ENCODE data around the gene NXF2.
"Not testable (repeated sequence)": the region's sequence is repeated elsewhere in the genome, so short reads cannot be mapped to it uniquely, and the experiment has no call there.

Gene NXF2, protein sequence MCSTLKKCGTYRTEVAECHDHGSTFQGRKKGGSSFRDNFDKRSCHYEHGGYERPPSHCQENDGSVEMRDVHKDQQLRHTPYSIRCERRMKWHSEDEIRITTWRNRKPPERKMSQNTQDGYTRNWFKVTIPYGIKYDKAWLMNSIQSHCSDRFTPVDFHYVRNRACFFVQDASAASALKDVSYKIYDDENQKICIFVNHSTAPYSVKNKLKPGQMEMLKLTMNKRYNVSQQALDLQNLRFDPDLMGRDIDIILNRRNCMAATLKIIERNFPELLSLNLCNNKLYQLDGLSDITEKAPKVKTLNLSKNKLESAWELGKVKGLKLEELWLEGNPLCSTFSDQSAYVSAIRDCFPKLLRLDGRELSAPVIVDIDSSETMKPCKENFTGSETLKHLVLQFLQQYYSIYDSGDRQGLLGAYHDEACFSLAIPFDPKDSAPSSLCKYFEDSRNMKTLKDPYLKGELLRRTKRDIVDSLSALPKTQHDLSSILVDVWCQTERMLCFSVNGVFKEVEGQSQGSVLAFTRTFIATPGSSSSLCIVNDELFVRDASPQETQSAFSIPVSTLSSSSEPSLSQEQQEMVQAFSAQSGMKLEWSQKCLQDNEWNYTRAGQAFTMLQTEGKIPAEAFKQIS

DNA sequence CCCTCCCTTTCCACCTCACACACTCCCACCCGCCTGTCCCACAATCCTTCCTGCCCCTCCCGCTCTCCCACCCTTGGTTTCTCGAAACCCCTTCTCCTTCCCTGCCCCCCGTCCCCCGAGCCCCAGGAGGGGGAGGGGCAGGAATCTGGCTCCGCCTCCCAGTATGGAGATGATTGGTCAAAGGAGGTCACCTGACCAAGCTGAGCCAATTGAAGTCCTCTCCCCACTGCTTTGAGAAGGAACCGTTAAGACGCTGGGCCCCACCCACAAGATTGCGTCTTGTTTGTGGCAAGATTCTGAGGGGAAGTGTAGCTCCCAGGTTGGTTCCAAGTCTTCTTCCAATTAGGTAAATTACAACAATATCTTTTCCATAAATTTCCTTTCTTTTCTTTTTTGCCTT is at the start of gene NXF2:
NXF2 (plus strand) TSS at position 275 of the 400 bp plus-strand sequence. CDS start 59,912 bp downstream, outside the sequence.
- DNase-seq: not testable (repeated sequence)

DNA sequence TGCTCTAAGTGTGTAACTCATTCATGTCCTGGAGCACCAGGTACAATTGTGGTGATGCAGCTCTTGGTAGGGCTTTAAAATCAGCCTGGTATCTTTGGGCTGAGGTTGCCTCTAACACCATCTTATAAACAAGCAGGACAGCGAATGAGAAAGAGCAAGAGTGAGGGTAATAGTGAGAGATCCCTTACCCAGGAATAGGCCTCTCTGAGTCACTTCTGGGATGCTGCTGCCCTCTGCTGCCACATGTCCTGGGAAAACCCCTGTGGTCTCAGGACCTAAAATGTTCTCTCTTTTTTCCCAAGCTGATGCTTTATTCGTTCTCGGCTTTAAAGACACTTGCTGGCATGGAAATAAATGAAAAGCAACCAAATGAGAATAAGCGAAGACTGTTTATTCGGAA is 39.0 kb upstream of the NXF2 start:
- not testable (repeated sequence) for DNase-seq

DNA sequence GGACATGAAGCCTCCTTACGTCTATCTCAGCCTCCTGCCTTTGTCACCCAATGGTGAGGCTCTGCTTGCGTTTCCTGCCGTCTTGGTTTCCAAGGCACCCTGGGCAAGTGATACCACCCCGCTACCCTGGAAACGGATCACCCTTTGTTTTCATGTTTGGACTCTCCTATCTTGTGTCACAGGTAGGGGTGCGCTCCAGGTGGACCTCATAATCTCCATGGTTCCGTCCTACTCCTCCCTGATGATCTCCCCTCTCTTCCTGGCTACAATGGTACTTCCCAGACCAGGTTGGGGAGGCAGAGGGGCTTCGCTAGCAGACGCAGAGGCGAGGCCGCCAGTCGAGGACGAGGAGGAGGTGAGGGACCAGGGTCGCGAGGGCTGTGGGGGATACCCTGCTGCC is 32.0 kb upstream of the NXF2 start, which contains the start of gene TCP11X1:
TCP11X1 (plus strand) TSS at position 316 of the 400 bp plus-strand sequence.
- DNase-seq: not testable (repeated sequence)

DNA sequence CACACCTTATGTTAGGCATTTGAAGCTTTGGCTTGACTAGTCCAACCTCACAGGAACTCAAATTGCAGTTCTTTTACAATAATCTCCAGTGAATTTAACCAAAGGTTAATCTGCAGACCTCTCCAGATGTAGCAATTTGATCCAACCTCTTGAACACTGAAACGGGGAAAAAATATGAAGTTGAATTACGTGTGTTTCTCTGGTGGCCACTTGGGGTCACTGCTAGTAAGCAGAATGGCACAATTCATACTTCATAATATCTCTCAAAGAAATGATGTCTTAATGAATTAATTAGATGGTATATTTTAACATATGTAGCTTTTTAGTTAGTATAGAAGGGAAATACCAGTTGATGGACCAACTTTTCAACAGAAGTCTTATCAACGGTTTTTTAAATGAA is 30.5 kb upstream of the NXF2 start:
- not testable (repeated sequence) for DNase-seq

DNA sequence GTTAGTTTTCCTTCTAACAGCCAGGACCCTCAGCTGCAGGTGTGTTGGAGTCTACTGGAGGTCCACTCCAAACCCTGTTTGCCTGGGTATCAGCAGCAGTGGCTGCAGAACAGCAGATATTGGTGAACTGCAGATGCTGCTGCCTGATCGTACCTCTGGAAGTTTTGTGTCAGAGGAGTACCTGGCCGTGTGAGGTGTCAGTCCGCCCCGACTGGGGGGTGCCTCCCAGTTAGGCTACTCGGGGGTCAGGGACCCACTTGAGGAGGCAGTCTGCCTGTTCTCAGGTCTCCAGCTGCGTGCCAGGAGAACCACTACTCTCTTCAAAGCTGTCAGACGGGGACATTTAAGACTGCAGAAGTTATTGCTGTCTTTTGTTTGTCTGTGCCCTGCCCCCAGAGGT is 11.3 kb upstream of the NXF2 start:
- DNase-seq: not testable (repeated sequence)

DNA sequence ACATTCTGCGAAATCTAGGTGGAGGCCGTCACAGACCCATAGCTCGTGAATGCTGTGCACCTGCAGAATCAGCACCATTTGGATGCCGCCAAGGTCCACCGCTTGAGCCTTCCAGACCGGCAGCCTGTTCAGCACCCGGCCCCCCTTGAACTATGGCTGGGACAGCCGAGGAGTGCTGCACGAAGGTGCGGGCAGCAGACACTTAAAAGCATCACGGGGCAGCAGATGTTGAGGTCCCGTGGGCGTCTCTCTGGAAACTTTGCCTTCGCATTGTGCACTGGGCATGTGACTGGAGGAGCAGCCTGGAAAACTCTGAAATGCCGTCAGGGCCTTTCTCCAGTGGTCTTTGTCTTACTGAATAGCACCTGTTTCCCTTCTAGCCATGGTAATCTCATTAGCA is 6.7 kb upstream of the NXF2 start:
- DNase-seq: not testable (repeated sequence)

DNA sequence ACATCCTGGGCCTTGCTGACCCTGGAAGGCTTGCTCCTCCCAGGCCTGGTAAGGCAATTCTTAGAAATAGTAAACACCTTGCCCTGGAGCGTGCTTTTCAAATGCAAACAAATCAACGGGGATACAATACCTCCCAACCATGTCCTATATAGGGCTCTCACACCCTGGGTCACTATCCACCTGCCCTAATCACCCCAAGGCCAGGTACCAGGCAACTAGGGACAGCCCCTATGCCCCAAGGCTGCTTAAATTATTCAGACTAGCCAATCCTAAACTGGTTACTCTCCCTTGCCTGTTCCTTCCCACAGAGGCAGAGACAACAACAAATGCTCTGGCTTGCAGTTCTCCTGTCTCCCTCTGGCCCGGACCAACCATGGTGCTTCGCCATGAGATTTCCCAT is 25.3 kb downstream of the NXF2 start:
- not testable (repeated sequence) for DNase-seq

DNA sequence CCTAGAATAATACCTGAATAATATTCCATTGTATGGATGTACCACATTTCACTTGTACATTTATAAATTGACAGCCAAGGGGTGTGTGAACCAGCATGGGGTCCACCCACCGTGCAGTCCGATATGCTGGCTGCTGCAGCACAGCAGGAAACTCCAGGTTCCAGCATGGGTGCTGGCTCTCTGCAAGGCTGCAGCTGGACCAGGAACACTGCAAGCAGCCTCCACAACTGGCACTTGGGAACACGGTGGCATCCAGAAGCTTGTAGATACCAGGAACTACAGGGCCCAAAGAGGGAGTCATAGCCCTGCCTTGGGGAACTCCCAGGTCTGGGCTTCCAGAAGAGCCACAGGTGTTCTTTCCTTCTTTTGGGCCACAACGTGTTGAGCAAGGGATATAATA is 91.2 kb downstream of the NXF2 start:
- DNase-seq: no peak

DNA sequence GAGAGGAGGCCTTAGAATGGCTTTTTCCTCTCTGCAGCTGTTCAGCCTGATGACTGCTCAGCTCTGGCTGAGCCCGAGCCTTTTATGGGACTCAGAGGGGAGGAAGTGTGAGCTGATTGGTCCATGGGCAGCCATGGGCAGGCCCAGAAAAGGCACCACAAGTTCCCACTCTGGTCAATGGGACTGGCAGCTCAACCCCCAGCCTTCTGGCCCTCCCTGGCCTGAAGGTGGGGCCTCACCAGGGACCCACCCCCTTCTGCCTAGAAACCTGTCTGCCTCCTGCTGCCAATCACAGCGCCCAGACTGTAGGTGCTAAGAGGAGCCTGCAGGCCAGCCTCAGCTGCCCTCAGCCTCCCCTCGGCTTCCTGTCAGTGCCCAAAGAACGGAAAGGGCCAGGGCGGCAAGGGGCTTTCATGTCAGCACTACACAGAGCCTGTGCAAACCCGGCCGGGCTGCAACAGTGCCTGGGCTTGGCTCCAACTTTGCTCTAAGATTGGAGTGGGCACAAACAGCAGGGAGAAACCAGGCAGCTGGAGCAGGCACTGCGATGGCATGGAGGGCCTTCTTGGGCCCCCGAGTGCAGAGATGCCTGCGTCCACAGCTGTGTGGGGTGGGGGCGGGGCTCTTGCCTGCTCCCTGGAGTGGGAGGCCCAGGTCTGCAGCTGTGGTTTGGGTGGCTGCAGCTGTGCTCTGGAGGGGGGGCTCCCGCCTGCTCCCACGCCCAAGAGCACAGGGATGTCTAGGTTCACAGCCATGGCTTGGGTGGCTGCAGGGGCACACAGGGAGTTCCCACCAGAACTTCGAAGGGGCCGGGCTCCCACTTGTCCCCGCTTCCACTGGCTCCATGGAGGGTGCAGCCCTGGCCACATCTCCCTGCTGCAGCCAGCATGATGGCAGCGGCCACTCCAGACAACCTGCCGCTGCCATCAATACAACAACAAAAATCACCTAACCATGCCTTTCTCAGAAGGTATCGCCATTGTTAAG is 92.6 kb downstream of the NXF2 start:
- peak; percentile 5 to 13 for DNase-seq

DNA sequence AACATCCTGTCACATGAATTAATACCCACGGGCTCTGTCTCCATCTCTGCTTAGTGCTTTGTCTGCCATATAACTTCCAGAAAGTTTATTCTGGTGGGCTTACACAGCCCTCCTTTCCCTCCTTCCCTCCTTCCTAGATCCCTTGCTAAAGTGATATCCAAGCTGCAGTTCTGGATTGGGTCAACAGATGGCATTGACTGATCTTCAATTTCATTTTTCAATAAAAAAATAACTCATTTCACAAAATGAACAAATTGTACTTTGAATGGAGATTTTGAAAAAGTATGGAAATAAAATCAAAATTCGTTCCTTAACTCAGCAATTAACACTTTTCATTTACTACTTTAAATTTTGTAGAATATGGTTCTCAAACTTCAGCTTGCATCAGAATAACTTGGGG is 94.9 kb downstream of the NXF2 start:
- DNase-seq: no peak

DNA sequence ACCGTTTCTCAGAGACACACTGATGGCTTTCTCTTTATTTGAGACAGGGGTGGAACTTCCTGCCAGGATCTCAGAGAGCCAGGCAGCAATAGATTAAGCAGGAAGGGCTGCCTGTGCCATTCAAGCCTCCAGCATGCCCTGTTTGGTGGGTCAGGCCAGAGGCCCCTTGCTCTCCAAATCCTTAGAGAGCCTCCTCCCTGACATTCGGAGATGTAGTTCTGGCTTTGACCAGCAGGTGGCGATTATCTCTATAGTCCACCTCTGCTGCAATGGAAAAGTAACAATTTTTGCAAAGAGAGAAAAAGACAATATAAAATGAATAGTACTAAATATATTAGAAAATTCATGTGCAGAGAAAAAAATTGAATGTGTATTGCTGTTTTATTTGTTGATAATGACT is 98.9 kb downstream of the NXF2 start:
- DNase-seq: peak; percentile 71 to 76
